HG02588 (cell line): ENCODE measurements around the gene LCP1.
"Not testable (repeated sequence)": the region's sequence is repeated elsewhere in the genome, so short reads cannot be mapped to it uniquely, and the experiment has no call there.

Source experiments
- ATAC-seq: cut with Tn5 transposase; IDR thresholded peaks from one replicate; pipeline ENCODE4 v1.9.1; 2021; ENCODE audit warnings: mild to moderate bottlenecking, moderate library complexity; ENCODE audit not compliant: unreplicated experiment

The LCP1 gene

DNA sequence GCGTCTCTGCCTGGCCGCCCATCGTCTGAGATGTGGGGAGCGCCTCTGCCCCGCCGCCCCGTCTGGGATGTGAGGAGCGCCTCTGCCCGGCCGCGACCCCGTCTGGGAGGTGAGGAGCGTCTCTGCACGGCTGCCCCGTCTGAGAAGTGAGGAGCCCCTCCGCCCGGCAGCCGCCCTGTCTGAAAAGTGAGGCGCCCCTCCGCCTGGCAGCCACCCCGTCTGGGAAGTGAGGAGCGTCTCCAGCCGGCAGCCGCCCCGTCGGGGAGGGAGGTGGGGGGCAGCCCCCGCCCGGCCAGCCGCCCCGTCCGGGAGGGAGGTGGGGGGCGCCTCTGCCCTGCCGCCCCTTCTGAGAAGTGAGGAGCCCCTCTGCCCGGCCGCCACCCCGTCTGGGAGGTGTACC is 19.2 kb downstream of the LCP1 start:
- ATAC-seq: not testable (repeated sequence)

GRCh38 chr13:46160471-46161066 is 21.4 kb downstream of the LCP1 start:
- no peak for ATAC-seq

GRCh38 chr13:46160065-46160464 is 21.9 kb downstream of the LCP1 start:
- ATAC-seq: no peak

- no peak for ATAC-seq
Measured at GRCh38 chr13:46158983-46159382, 23.0 kb downstream of the LCP1 start.

DNA sequence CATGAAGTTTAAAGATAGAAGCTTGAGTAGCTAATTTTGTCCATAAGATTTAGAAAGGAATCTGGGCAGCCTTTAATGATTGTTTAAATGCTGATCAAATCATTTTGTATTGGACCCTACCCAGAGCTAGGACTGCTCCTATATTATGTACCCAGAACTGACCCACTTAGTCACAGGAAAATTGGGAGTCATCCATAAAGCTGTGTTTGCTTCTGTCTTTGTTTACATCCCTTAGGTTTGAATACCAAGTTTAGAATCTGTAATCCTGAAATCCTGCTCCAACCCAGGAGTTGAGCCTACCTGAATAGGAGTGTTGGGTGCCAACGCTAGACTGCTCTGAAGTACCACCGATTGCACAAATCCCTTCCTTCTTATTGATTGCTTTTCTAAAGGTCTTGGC is 23.8 kb downstream of the LCP1 start:
- ATAC-seq: no peak

DNA sequence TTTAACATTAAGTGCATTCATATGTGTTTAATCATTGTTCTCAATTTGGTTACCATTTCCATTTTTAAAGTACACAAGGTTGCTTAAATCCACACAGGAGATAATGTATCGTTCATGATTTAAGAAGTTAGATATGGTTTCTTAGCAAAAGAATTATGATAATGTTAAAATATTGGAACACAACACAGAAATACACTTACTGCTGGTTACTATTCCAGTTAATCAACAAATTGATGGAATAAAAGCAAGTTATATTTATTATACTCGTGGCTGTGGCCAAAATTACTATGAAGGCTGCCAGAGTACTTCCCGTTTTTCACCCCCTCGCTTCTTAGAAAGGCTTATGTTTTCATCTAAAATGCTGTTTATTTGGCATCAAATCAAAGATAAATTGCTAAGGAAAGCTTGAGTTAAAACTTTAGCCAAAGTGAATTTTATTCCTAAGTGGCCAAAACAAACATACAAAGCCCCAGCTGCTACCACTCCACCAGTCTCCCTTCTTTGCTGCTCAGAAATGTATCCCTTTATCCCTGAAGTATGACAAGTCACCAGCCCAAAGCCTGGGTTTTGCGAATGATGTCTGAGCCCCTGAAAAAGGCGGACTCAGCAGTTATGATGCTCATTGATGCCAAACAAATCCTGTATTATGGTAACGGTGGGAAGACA is 27.7 kb downstream of the LCP1 start:
- no peak for ATAC-seq

GRCh38 chr13:46152627-46153328 is 29.2 kb downstream of the LCP1 start:
- no peak for ATAC-seq

- ATAC-seq: no peak
Measured at GRCh38 chr13:46150134-46150693, 31.8 kb downstream of the LCP1 start.

- no peak for ATAC-seq
Measured at GRCh38 chr13:46149272-46150133, 32.5 kb downstream of the LCP1 start.

DNA sequence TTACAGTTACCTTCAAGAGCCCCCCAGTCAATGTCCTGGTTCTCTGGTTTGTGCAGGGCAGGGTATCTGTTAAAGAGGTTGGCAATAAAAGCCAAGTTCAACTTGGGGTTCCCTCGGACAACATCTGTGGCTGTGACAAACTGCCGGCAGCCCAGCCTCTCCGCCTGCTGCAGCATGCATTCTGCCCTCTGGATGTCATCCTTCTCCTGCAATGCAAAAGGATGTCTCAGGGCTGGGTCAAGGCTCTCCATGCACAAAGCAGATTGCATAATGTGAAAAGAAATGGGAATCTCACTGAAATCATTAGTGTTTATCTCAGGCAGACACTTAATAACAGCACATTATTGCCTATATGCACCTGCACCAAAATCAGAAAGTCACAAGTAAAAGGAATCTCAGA is 35.1 kb downstream of the LCP1 start:
- ATAC-seq: no peak

DNA sequence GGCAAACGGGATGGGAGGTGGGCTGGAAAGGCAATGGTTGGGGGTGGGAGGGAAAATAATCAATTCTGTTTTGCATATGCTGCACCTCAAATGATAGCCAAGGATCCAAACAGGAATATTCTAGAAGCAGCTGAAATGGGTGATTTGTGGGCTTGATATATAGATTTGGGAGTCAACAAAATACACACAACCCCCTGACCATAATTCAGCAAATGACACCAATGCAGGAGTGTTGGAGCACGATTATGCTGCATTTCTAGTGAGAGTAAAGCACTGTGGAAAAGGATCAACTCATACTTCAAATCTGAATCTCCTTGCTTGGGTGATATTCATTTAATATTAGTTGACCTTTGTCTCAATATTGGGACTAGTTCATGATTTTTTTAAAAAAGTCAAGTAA is 36.0 kb downstream of the LCP1 start:
- ATAC-seq: no peak

DNA sequence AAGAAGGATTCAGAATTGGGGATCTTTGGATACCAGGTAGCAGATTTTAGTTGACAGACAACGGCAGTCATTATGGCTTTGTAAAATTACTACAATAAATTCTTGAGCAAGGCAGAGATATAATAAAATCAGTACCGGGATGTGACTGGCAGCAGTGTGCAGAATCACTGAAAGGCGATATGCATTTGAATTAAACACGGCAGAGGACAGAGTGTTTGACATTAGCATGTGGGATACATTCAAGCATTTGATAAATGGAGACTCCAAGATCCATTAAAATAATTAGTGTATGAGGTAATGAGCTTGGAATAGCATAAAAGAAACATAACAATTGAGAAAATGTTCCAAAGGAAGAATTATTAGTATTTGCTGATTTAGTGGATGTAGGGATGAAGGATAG is 36.8 kb downstream of the LCP1 start:
- ATAC-seq: no peak

- ATAC-seq: no peak
Measured at GRCh38 chr13:46143184-46143701, 38.7 kb downstream of the LCP1 start.

DNA sequence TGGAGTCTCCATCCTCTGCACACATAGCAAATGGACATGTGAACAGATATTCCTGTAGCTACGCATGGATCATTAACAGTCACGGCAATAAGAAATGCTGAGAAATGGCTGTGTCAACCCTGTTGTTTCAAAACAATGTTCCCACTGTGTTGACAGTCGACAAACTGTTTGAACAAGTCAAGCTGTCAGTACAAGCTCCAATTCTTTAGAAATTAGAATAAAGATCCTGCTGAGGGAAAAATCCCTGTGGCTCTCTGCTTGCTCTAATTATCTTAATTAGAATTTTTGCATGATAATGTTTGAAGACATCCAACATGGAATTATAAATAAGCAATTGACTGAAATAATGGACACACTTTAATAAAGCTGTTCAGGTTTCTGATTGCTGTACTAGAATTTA is 39.2 kb downstream of the LCP1 start:
- ATAC-seq: no peak

DNA sequence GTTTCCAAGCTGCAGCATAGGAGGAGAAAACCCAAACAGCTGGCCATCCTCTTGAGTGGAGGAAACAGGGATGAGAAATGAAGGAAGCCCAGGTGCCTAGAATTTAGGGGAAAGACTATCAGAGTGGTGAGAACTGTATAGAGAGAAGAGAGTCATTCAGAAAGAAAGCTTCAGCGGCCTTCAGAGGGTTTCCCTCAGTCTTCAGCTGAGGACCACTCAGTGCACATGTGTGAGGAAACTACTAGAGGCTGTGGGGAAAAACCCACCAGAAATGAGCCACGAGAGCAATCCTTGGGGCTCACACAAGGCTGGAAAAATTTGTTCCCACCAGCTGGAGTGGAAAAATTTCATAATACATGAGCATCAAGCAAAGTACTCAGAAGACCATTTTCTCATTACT is 41.9 kb downstream of the LCP1 start:
- no peak for ATAC-seq

DNA sequence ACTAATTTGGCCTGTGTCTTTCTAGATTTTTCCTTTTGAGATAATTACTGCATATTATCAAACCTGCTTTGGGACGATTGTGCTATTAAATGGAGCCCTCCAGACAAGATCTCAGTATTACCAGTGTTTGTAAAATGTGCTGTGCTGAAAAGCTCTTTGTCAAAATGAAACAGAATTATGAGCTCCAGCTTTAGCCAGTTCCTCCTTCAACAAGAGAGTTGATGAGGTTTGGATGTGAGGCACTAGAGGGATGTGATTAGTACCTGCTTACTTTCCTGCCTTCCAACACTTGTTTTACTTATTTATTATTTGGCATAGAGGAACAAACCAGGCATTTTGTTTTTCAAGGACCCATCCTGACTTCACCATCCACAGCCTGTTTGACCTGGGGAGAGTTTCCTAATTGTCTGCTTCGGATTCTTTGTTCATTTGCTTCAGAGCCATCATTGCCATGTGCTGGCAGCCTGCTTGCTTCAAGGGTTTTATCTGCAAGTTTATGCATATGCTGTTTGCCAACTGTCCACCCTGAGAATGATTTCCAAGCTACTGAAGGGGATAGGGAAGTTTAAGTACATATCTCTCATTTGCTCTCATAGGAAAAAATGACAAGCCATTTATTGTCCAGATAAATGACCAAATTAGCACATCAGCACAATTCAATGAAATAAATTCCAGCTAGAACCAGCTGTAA is 44.2 kb downstream of the LCP1 start:
- no peak for ATAC-seq

DNA sequence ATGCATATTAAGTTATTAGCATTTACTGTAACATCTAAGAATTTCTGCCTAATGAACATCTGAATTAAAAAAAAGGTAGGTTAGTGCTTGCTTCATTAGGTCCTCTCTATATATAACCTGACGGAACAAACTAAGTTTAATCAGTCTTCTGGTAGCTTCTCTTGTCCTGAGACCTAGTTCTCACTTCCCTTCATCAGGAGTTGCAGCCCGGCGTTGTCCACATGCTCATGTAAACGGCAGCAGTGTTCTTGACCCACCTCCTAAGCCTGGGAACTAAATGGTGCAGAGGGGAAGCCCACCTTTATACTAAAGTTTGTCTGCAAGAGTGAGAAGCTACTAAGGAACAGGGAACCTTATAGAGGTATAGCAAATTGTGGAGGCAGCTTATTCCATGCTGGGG is 45.3 kb downstream of the LCP1 start:
- ATAC-seq: no peak

GRCh38 chr13:46134961-46135522 is 46.9 kb downstream of the LCP1 start:
- no peak for ATAC-seq

- no peak for ATAC-seq
Measured at GRCh38 chr13:46134494-46134893, 47.5 kb downstream of the LCP1 start.

GRCh38 chr13:46132109-46132508 is 49.9 kb downstream of the LCP1 start:
- ATAC-seq: no peak
